ENCODE measurements around the gene SLC48A1.
A peak's percentile ranks its signal among the peaks of the same experiment; 100 is the strongest.
"Not testable (repeated sequence)": the region's sequence is repeated elsewhere in the genome, so short reads cannot be mapped to it uniquely, and the experiment has no call there.

The SLC48A1 gene

GRCh38 chr12:47808050-47808449 is 35.0 kb downstream of the SLC48A1 start:
- TF ChIP-seq SNAI2 (CRISPR knock-in tag; IDR thresholded peaks at IDR 0.05) (no peak), TOX (CRISPR knock-in tag; IDR thresholded peaks at IDR 0.05; ENCODE audit: borderline replicate concordance) (no peak), PPARA (CRISPR knock-in tag; IDR thresholded peaks at IDR 0.05; ENCODE audit: borderline replicate concordance) (no peak), ISL1 (CRISPR knock-in tag; IDR thresholded peaks at IDR 0.05) (no peak), ESRRG (CRISPR knock-in tag; IDR thresholded peaks at IDR 0.05) (no peak), ZNF70 (CRISPR knock-in tag; IDR thresholded peaks at IDR 0.05) (no peak), CREB5 (CRISPR knock-in tag; IDR thresholded peaks at IDR 0.05; ENCODE audit: low read depth) (no peak), TSHZ2 (CRISPR knock-in tag; IDR thresholded peaks at IDR 0.05) (no peak), OSR1 (CRISPR knock-in tag; IDR thresholded peaks at IDR 0.05) (no peak), GLIS3 (CRISPR knock-in tag; IDR thresholded peaks at IDR 0.05) (no peak), ZNF8 (CRISPR knock-in tag; IDR thresholded peaks at IDR 0.05) (no peak), POU6F1 (CRISPR knock-in tag; IDR thresholded peaks at IDR 0.05; ENCODE audit: borderline replicate concordance, low read depth) (no peak), ZC3H10 (CRISPR knock-in tag; IDR thresholded peaks at IDR 0.05) (no peak), ZFP30 (CRISPR knock-in tag; IDR thresholded peaks at IDR 0.05) (no peak), ZNF565 (CRISPR knock-in tag; conservative IDR thresholded peaks at IDR 0.05; ENCODE audit: low read depth) (no peak)
- peak; percentile 1; the same call in 1 of the 3 replicates for ATAC-seq

- no peak; the same call in 2 of the 3 replicates for ATAC-seq
- TF ChIP-seq TSHZ2 (CRISPR knock-in tag; IDR thresholded peaks at IDR 0.05) (no peak), ARNTL (CRISPR knock-in tag; IDR thresholded peaks at IDR 0.05; ENCODE audit: borderline replicate concordance, low read depth) (no peak), BACH2 (CRISPR knock-in tag; IDR thresholded peaks at IDR 0.05; ENCODE audit: borderline replicate concordance) (no peak)
These were observed 35.7 kb downstream of the SLC48A1 start for GRCh38 chr12:47808574-47809365.

GRCh38 chr12:47809518-47809917 is 36.5 kb downstream of the SLC48A1 start:
- not testable (repeated sequence) for ATAC-seq

GRCh38 chr12:47811072-47811396 is 38.0 kb downstream of the SLC48A1 start:
- TF ChIP-seq ISL1 (CRISPR knock-in tag; IDR thresholded peaks at IDR 0.05): no peak
- TF ChIP-seq BACH2 (CRISPR knock-in tag; IDR thresholded peaks at IDR 0.05; ENCODE audit: borderline replicate concordance): no peak
- no peak for TF ChIP-seq ZC3H10 (CRISPR knock-in tag; IDR thresholded peaks at IDR 0.05)
- no peak for TF ChIP-seq ZFP30 (CRISPR knock-in tag; IDR thresholded peaks at IDR 0.05)
- no peak for TF ChIP-seq TCF4 (CRISPR knock-in tag; IDR thresholded peaks at IDR 0.05; ENCODE audit: borderline replicate concordance)
- TF ChIP-seq CREB5 (CRISPR knock-in tag; IDR thresholded peaks at IDR 0.05; ENCODE audit: low read depth): no peak
- no peak for TF ChIP-seq PATZ1 (CRISPR knock-in tag; IDR thresholded peaks at IDR 0.05; ENCODE audit: borderline replicate concordance)
- no peak for TF ChIP-seq OSR1 (CRISPR knock-in tag; IDR thresholded peaks at IDR 0.05)
- TF ChIP-seq POU6F1 (CRISPR knock-in tag; IDR thresholded peaks at IDR 0.05; ENCODE audit: borderline replicate concordance, low read depth): no peak
- TF ChIP-seq PPARA (CRISPR knock-in tag; IDR thresholded peaks at IDR 0.05; ENCODE audit: borderline replicate concordance): no peak
- ATAC-seq: no peak

All from SK-N-SH treated with all-trans-retinoic acid at 6 μM for 48 hours (cell line).